A549 (cell line): ENCODE results near the gene WSCD2. TPM values are rescaled to one million over a fixed set of nuclear protein-coding genes. Genes with fewer than 3 reads are reported as not detected.

Source experiments
- ATAC-seq, 2 experiments: fragments of 200-7000 bp in 1 of 2; fragments of >200 bp in 1 of 2; cut with Nextera tagmentation in 1 of 2; cut with Tn5 transposase in 1 of 2; 3 replicates each; pipeline versions ENCODE4 v1.8.0 to v1.9.1; 2018 to 2020; ENCODE audit warnings: mild to moderate bottlenecking in 1 of 2, moderate library complexity in 1 of 2
- CTCF ChIA-PET: fragments of 300-600 bp; sonication (Branson Sonifier 250); formaldehyde crosslinking; extraction: SDS; loops from one replicate; lab custom pipeline; 2021; ENCODE audit warnings: antibody characterized with exemption, inconsistent platforms; lab: Yijun Ruan, JAX
- POLR2A ChIA-PET: fragments of 350-600 bp; formaldehyde crosslinking; extraction: SDS; loops from one replicate; lab custom pipeline; 2021; ENCODE audit warnings: antibody characterized with exemption, inconsistent platforms; lab: Yijun Ruan, JAX
- DNase-seq, 2 experiments: peaks; one replicate each; pipeline versions ENCODE4 v3.0.0 to v3.0.0-alpha.2; 2011 to 2016; ENCODE audit warnings: low read depth in 1 of 2, low spot score in 1 of 2
- FAIRE-seq: peaks from 2 replicates; lab custom pipeline; 2011; peaks lifted over from hg19 to GRCh38; lab: Jason Lieb, UNC
- H3K27ac ChIP-seq, 2 experiments: fragments of >200 bp; sonication (Bioruptor Twin); formaldehyde crosslinking; 3 replicates each; pipeline ENCODE4 v1.5.1; 2016 to 2017
- H3K4me1 ChIP-seq: fragments of >200 bp; sonication (Bioruptor Twin); formaldehyde crosslinking; 3 replicates; pipeline ENCODE4 v1.6.1; 2016
- H3K4me2 ChIP-seq: fragments of >200 bp; sonication (Bioruptor Twin); formaldehyde crosslinking; 3 replicates; pipeline ENCODE4 v1.6.1; 2016
- H3K4me3 ChIP-seq: fragments of >200 bp; sonication (Bioruptor Twin); formaldehyde crosslinking; 3 replicates; pipeline ENCODE4 v1.5.1; 2016
- H3K9me3 ChIP-seq: fragments of >200 bp; sonication (Bioruptor Twin); formaldehyde crosslinking; 3 replicates; pipeline ENCODE4 v1.6.1; 2016
- BHLHE40 ChIP-seq: IDR thresholded peaks from 2 replicates; pipeline ENCODE4 v1.6.1; 2012; ENCODE audit warnings: low read depth, low read length, inconsistent platforms
- CBX2 ChIP-seq: fragments of 200-600 bp; sonication (generic); IDR thresholded peaks from 2 replicates; pipeline ENCODE4 v1.6.1; 2016; ENCODE audit warnings: low read depth, mild to moderate bottlenecking, borderline replicate concordance
- CBX8 ChIP-seq: fragments of 200-600 bp; sonication (generic); IDR thresholded peaks from 2 replicates; pipeline ENCODE4 v1.6.1; 2016
- CEBPB ChIP-seq, 2 experiments: fragments of >200 bp in 1 of 2; sonication (Bioruptor Twin) in 1 of 2; formaldehyde crosslinking in 1 of 2; IDR thresholded peaks; 2 replicates each; pipeline ENCODE4 v1.6.1; 2012 to 2016
- EHF ChIP-seq: fragments of 250-450 bp; sonication (Bioruptor Pico); IDR thresholded peaks from 2 replicates; pipeline ENCODE4 v1.5.0; 2020; ENCODE audit warnings: mild to moderate bottlenecking
- FOSB ChIP-seq: fragments of 250-450 bp; sonication (Bioruptor Pico); IDR thresholded peaks from 2 replicates; pipeline ENCODE4 v1.5.0; 2020; ENCODE audit warnings: mild to moderate bottlenecking, moderate library complexity
- FOXS1 ChIP-seq: fragments of 250-450 bp; sonication (Bioruptor Pico); IDR thresholded peaks from 2 replicates; pipeline ENCODE4 v1.5.0; 2020; ENCODE audit warnings: mild to moderate bottlenecking, moderate library complexity
- GATA3 ChIP-seq: IDR thresholded peaks from 2 replicates; pipeline ENCODE4 v1.6.1; 2012; ENCODE audit warnings: borderline replicate concordance
- HEYL ChIP-seq: fragments of 250-450 bp; sonication (Bioruptor Pico); IDR thresholded peaks from 2 replicates; pipeline ENCODE4 v1.8.0; 2021; ENCODE audit warnings: mild to moderate bottlenecking, moderate library complexity
- HOXA7 ChIP-seq: fragments of 250-450 bp; sonication (Bioruptor Pico); IDR thresholded peaks from 2 replicates; pipeline ENCODE4 v1.5.0; 2020; ENCODE audit warnings: mild to moderate bottlenecking, moderate library complexity
- HOXB13 ChIP-seq: fragments of 250-450 bp; sonication (Bioruptor Pico); IDR thresholded peaks from 2 replicates; pipeline ENCODE4 v1.5.0; 2020; ENCODE audit warnings: low read depth, mild to moderate bottlenecking, moderate library complexity
- KDM1A ChIP-seq: fragments of 200-600 bp; sonication (generic); IDR thresholded peaks from 2 replicates; pipeline ENCODE4 v1.6.1; 2016; ENCODE audit warnings: low read depth, mild to moderate bottlenecking
- MAZ ChIP-seq: fragments of 150-350 bp; IDR thresholded peaks from 2 replicates; pipeline ENCODE4 v1.6.1; 2014; ENCODE audit warnings: antibody characterized with exemption, low read depth, low read length, borderline replicate concordance
- MYC ChIP-seq: IDR thresholded peaks from 2 replicates; pipeline ENCODE4 v1.6.1; 2012; ENCODE audit warnings: mild to moderate bottlenecking, inconsistent platforms, low read length, improper control_type of control experiment, borderline replicate concordance
- NR3C1 ChIP-seq: fragments of >200 bp; sonication (Bioruptor Twin); formaldehyde crosslinking; IDR thresholded peaks from 3 replicates; pipeline ENCODE4 v1.6.1; 2017
- RARB ChIP-seq: fragments of 250-450 bp; sonication (Bioruptor Pico); IDR thresholded peaks from 2 replicates; pipeline ENCODE4 v1.8.0; 2021; ENCODE audit warnings: mild to moderate bottlenecking, moderate library complexity
- RCOR1 ChIP-seq: fragments of 150-350 bp; IDR thresholded peaks from 2 replicates; pipeline ENCODE4 v1.6.1; 2014; ENCODE audit warnings: antibody characterized with exemption, low read length, low read depth
- RFX5 ChIP-seq: fragments of 450-650 bp; IDR thresholded peaks from 2 replicates; pipeline ENCODE4 v1.7.1; 2014; ENCODE audit warnings: antibody characterized with exemption, mild to moderate bottlenecking, moderate library complexity
- SMC3 ChIP-seq: fragments of >200 bp; sonication (Bioruptor Twin); formaldehyde crosslinking; IDR thresholded peaks from 3 replicates; pipeline ENCODE4 v1.6.1; 2018; ENCODE audit warnings: inconsistent platforms
- ZSCAN20 ChIP-seq: fragments of 250-450 bp; sonication (Bioruptor Pico); IDR thresholded peaks from 2 replicates; pipeline ENCODE4 v1.8.0; 2022; ENCODE audit warnings: mild to moderate bottlenecking, moderate library complexity
- WGBS: methylation state at CpG from one replicate; pipeline ENCODE4 v1.1.6; 2017; ENCODE audit errors: missing lambda C conversion rate; 5-methylcytosine and 5-hydroxymethylcytosine counted together
- polyA plus RNA-seq, 4 experiments: library from polyadenylated mRNA; depleted of rRNA in 3 of 4; stranded (reverse); fragments of >200 nt; fragmentation: RNase III in 1 of 4; extraction: RNeasy Plus Mini Kit Qiagen cat#74134 plus additional on column Dnase treatment in 1 of 4; gene quantifications; 2 replicates in 3 of 4; 3 replicates in 1 of 4; pipeline ENCODE4 v1.2.3, GENCODE V29; 2011 to 2017
- TF ChIP-seq, protein P1 (sequence below): fragments of >200 bp; sonication (Bioruptor Twin); formaldehyde crosslinking; IDR thresholded peaks from 3 replicates; pipeline ENCODE4 v1.5.1; 2016
- TF ChIP-seq, protein P2 (sequence below): fragments of >200 bp; sonication (Bioruptor Twin); formaldehyde crosslinking; IDR thresholded peaks from 3 replicates; pipeline ENCODE4 v1.6.1; 2016
- TF ChIP-seq, protein P3 (sequence below): fragments of 450-650 bp; IDR thresholded peaks from 2 replicates; pipeline ENCODE4 v1.6.1; 2014; ENCODE audit warnings: antibody characterized with exemption

The WSCD2 gene
- polyA plus RNA-seq, 2 of the 4 experiments (the other 2 are of a cell fraction): not detected

DNA sequence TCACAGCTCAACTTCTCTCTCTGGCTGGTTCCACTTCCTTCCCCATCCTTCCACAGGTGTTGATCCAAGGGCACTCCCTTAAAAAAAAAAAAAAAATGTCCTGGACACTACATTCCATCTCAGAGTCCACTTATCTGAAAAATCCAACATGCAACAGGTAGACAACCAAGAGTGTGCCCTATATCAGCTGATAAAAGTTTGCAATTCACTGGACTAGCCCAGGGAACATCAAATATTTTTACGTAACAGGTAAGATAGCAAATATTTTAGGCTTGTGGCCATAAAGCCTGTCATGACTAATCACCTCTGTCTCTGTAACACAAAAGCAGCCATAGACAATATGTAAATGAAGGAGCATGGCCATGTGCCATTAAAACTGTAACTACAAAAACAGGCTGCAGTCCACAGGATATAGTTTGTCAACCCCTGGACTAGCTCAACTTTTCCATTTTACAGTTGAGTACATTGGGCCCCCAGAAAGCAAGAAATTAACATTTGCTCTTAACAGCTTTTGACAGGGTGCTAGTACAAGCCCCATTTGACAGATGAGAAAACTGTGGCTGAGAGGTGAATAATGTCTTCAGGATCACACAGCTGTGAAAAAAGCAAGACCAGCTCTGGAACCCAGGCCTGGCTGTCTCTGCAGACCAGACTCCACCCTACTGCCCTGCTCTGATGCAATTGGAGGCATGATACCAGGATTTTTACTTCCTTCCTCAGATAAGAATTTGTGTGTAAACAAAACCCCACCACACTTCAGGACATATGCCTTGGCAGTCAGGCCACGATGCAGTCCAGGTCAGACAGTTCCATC is 141.2 kb downstream of the WSCD2 start:
- POLR2A ChIA-PET: no interaction called here

DNA sequence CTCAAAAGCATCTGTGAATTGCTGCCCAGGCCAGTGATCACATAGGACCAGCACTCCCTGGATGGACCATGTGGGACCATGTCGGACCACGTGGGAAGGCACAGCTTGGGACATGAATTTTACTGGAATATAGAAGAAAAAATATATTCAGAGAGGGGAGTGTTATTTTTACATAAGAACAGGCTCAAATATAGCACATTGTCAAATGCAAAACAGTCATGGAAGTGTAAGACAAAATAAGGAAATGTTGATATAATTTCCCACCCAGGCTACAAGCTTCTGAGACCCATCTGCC is 141.7 kb downstream of the WSCD2 start:
- DNase-seq: no peak
- no peak overlapping the region for H3K4me3 ChIP-seq
- H3K4me1 ChIP-seq: no peaks in the 10 kb centered on the region
- H3K27ac ChIP-seq: no peak overlapping the region
- H3K4me2 ChIP-seq: no peak overlapping the region
- TF ChIP-seq, protein P1, sequence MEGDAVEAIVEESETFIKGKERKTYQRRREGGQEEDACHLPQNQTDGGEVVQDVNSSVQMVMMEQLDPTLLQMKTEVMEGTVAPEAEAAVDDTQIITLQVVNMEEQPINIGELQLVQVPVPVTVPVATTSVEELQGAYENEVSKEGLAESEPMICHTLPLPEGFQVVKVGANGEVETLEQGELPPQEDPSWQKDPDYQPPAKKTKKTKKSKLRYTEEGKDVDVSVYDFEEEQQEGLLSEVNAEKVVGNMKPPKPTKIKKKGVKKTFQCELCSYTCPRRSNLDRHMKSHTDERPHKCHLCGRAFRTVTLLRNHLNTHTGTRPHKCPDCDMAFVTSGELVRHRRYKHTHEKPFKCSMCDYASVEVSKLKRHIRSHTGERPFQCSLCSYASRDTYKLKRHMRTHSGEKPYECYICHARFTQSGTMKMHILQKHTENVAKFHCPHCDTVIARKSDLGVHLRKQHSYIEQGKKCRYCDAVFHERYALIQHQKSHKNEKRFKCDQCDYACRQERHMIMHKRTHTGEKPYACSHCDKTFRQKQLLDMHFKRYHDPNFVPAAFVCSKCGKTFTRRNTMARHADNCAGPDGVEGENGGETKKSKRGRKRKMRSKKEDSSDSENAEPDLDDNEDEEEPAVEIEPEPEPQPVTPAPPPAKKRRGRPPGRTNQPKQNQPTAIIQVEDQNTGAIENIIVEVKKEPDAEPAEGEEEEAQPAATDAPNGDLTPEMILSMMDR: no peak
- FAIRE-seq: no peak
- 0% methylated on average over 2 of the region's 2 CpGs for WGBS
- ChIA-PET CTCF (interaction anchor here (1.3 kb wide), 2 partner anchors 8 to 11 kb away, joined by 3 read pairs; no protein-coding TSS in a partner anchor), POLR2A (no interaction called here)
- ATAC-seq: no peak
- no peaks in the 10 kb centered on the region for H3K9me3 ChIP-seq

More for the DNA sequence above, 141.2 kb downstream of the WSCD2 start:
- WGBS: 16% methylated on average over 2 of the region's 2 CpGs
- TF ChIP-seq HOXB13 (no peak), KDM1A (no peak), CEBPB (IDR thresholded peaks at IDR 0.05) (no peak), CBX8 (no peak), FOSB (CRISPR knock-in tag) (no peak), MYC (no peak), SMC3 (no peak), FOXS1 (no peak)
- ATAC-seq (no peak), DNase-seq (no peak), FAIRE-seq (no peak)
- CTCF ChIA-PET: interaction anchor here (1.3 to 1.4 kb wide), 3 partner anchors 8 to 242 kb away, joined by 3 read pairs; no protein-coding TSS in a partner anchor
- H3K27ac ChIP-seq: no peak overlapping the region
- H3K4me2 ChIP-seq: no peak overlapping the region
- no peak overlapping the region for H3K4me3 ChIP-seq
- no peaks in the 10 kb centered on the region for H3K9me3 ChIP-seq
- no peaks in the 10 kb centered on the region for H3K4me1 ChIP-seq

DNA sequence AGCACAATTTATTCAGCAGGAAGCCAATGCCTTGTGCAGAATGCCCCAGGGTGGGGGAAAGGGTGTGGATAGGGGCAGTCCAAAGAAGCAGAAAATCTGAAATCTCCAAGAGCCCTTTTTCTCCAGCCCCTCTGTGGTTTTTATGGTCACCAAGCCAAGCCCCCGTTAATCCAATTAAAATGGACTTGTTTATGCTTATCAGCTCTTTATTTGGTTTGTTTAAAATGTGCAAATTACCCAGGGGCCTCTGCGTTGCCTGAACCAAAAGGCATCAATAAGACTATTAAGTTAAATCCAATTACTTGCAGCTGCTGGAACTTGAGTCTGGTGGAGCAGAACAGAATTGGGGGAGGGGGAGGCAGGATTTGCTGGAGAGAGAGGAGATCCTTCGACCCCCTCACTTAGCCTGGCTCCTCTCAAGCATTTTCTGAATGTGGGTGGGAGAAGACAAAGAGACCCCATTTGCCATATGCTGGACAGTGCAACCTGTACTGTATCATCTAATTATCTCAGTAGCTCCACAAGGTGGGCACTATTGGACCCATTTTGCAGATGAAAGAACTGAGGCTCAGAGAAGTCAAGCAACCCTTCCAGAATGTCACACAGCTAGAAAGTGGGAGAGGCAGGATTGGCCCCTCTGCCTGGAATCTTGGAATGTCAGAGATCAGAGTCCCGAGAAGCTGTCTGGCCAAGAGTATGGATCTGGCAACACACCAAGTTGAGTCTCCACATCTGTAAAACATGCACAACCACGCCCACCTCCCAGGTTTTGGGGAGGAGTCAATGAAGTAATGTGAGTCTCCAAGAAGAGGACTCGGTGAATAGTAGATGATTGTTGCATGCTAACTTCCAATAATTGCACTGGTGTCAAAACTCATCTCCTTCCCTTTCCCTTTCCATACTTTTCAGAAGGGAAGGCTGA is 143.1 kb downstream of the WSCD2 start:
- no peak for ATAC-seq

DNA sequence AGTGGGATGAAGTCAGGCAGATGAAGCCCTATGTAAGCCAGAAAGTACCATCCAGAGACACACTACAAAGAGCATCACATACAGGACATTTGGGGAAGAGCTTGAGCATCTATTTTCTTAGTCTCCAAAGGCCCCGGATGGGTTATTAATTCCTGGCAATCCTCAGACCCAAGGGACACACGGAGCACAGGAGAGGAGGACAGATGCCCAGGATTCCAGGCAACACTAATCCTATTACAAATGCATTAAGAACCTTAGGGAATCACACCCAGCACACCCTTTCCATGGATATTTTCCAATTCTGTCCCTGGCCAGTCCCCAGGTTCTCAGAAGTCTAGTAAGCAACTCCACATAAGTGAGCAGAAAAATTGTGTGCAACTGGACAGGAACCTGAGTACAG is 144.1 kb downstream of the WSCD2 start:
- no peak for FAIRE-seq
- H3K27ac ChIP-seq: no peak overlapping the region
- CTCF ChIA-PET: no interaction called here
- TF ChIP-seq ZSCAN20 (CRISPR knock-in tag) (no peak), FOSB (CRISPR knock-in tag) (no peak), NR3C1 (no peak), HEYL (CRISPR knock-in tag) (no peak), RARB (CRISPR knock-in tag) (no peak), KDM1A (no peak)
- TF ChIP-seq, protein P2, sequence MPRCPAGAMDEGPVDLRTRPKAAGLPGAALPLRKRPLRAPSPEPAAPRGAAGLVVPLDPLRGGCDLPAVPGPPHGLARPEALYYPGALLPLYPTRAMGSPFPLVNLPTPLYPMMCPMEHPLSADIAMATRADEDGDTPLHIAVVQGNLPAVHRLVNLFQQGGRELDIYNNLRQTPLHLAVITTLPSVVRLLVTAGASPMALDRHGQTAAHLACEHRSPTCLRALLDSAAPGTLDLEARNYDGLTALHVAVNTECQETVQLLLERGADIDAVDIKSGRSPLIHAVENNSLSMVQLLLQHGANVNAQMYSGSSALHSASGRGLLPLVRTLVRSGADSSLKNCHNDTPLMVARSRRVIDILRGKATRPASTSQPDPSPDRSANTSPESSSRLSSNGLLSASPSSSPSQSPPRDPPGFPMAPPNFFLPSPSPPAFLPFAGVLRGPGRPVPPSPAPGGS: no peak
- TF ChIP-seq, protein P3, sequence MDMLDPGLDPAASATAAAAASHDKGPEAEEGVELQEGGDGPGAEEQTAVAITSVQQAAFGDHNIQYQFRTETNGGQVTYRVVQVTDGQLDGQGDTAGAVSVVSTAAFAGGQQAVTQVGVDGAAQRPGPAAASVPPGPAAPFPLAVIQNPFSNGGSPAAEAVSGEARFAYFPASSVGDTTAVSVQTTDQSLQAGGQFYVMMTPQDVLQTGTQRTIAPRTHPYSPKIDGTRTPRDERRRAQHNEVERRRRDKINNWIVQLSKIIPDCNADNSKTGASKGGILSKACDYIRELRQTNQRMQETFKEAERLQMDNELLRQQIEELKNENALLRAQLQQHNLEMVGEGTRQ: no peak
- TF ChIP-seq, all 56 proteins: peak for 0
- H3K9me3 ChIP-seq: no peaks in the 10 kb centered on the region
- ATAC-seq (no peak), DNase-seq (no peak)
- POLR2A ChIA-PET: no interaction called here
- no peaks in the 10 kb centered on the region for H3K4me1 ChIP-seq
- no peak overlapping the region for H3K4me3 ChIP-seq
- whole genome bisulfite sequencing: 0% methylated on average over 2 of the region's 2 CpGs
- H3K4me2 ChIP-seq: no peak overlapping the region

More for the DNA sequence above, 143.1 kb downstream of the WSCD2 start:
- no peak overlapping the region for H3K4me2 ChIP-seq
- ChIA-PET POLR2A (no interaction called here), CTCF (no interaction called here)
- no peaks in the 10 kb centered on the region for H3K9me3 ChIP-seq
- H3K4me3 ChIP-seq: no peak overlapping the region
- DNase-seq: no peak
- no peak for TF ChIP-seq BHLHE40
- TF ChIP-seq GATA3: no peak
- no peak for TF ChIP-seq RFX5
- TF ChIP-seq EHF (CRISPR knock-in tag): no peak
- TF ChIP-seq HOXA7: no peak
- no peak for TF ChIP-seq FOXS1
- no peak for TF ChIP-seq CBX2
- TF ChIP-seq MAZ: no peak
- TF ChIP-seq RCOR1: no peak
- no peak for FAIRE-seq
- H3K4me1 ChIP-seq: no peaks in the 10 kb centered on the region
- WGBS: 3% methylated on average over 6 of the region's 6 CpGs
- H3K27ac ChIP-seq: no peak overlapping the region
